ENCODE results near the gene ATG7. TPM values are rescaled to one million over a fixed set of nuclear protein-coding genes. Genes with fewer than 3 reads are reported as not detected.

Gene ATG7
- total and polyA plus RNA-seq, 10 of the 15 experiments (the other 5 are each of a cell fraction or from before 2014, with no cell fraction given) = 13.5 to 49.5 (median 26.4) TPM

DNA sequence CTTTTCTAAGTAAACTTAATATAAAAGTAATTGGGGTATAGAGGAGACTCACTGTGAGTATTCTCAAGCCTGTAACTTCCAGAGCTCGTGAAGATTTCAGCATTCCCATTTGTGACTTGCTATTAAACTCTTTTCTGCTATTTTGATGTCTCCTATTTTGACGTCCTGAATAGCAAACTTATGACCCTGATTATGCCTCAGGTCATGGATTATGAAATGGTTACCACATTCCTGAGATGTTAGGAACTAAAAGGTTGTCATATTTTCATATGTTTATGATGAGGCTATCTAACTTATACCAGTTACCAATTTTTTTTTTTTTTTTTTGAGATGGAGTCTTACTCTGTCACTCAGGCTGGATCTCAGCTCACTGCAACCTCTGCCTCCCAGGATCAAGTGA lies 105.5 kb downstream of the ATG7 start:
- Histone ChIP-seq H3K4me3 (no peak overlapping the region), H3K9me3 (replicated peaks; ENCODE audit: control insufficient read depth, insufficient read depth, low read length) (no peaks in the 10 kb centered on the region), H3K9ac (ENCODE audit: control insufficient read depth, insufficient read depth, low read length) (no peak overlapping the region), H3K4me1 (ENCODE audit: control insufficient read depth, insufficient read depth, low read length) (peaks cover 6% of the 10 kb centered on the region), H3K79me2 (ENCODE audit: control insufficient read depth, insufficient read depth, low read length) (no peaks in the 10 kb centered on the region), H4K20me1 (ENCODE audit: control insufficient read depth, insufficient read depth) (no peaks in the 10 kb centered on the region), H3K36me3 (ENCODE audit: control insufficient read depth in 2 of 2, insufficient read depth in 2 of 2, low read length in 1 of 2) (no peaks in the 10 kb centered on the region), H3K4me2 (ENCODE audit: control insufficient read depth, insufficient read depth) (no peak overlapping the region), H3K27ac (ENCODE audit: control insufficient read depth, insufficient read depth) (no peak overlapping the region), H2AFZ (ENCODE audit: control insufficient read depth, low read depth, low read length) (no peak overlapping the region), H3K27me3 (replicated peaks in 1 of 2; ENCODE audit: control insufficient read depth in 2 of 2, insufficient read depth in 2 of 2, low read length in 1 of 2) (no peaks in the 10 kb centered on the region)
- no peak for FAIRE-seq
- ChIA-PET RAD21 (ENCODE audit: unreplicated experiment) (interaction anchor here (0.7 to 2.0 kb wide), 2 partner anchors 240 to 280 kb away, joined by 3 to 8 read pairs; no protein-coding TSS in a partner anchor), SMC1A (ENCODE audit: uncharacterized antibody, unreplicated experiment) (interaction anchor here (0.6 kb wide), 1 partner anchor 302 kb away, joined by 3 read pairs; no protein-coding TSS in a partner anchor), CTCF (interaction anchor here (2.2 to 5.8 kb wide), 3 partner anchors 266 to 427 kb away, joined by 14 to 75 read pairs (median 19); partner anchors contain the start of gene VGLL4), POLR2A (no interaction called here)
- no peak for DNase-seq (ENCODE audit: low read depth, low spot score)
- no TSS peak for BruUV-seq (replicated peaks)
- in situ Hi-C loops (cut with MboI) (no loop called here), intact Hi-C loops (cut with micrococcal nuclease; ENCODE audit: unreplicated experiment) (loop anchor here (5.0 kb wide), 1 partner anchor 425 kb away; no protein-coding TSS in a partner anchor)
- TF ChIP-seq, protein P1, sequence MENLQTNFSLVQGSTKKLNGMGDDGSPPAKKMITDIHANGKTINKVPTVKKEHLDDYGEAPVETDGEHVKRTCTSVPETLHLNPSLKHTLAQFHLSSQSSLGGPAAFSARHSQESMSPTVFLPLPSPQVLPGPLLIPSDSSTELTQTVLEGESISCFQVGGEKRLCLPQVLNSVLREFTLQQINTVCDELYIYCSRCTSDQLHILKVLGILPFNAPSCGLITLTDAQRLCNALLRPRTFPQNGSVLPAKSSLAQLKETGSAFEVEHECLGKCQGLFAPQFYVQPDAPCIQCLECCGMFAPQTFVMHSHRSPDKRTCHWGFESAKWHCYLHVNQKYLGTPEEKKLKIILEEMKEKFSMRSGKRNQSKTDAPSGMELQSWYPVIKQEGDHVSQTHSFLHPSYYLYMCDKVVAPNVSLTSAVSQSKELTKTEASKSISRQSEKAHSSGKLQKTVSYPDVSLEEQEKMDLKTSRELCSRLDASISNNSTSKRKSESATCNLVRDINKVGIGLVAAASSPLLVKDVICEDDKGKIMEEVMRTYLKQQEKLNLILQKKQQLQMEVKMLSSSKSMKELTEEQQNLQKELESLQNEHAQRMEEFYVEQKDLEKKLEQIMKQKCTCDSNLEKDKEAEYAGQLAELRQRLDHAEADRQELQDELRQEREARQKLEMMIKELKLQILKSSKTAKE (IDR thresholded peaks at IDR 0.05; ENCODE audit: low read depth, poor library complexity, severe bottlenecking) = no peak
- TF ChIP-seq, protein P2, sequence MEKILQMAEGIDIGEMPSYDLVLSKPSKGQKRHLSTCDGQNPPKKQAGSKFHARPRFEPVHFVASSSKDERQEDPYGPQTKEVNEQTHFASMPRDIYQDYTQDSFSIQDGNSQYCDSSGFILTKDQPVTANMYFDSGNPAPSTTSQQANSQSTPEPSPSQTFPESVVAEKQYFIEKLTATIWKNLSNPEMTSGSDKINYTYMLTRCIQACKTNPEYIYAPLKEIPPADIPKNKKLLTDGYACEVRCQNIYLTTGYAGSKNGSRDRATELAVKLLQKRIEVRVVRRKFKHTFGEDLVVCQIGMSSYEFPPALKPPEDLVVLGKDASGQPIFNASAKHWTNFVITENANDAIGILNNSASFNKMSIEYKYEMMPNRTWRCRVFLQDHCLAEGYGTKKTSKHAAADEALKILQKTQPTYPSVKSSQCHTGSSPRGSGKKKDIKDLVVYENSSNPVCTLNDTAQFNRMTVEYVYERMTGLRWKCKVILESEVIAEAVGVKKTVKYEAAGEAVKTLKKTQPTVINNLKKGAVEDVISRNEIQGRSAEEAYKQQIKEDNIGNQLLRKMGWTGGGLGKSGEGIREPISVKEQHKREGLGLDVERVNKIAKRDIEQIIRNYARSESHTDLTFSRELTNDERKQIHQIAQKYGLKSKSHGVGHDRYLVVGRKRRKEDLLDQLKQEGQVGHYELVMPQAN (conservative IDR thresholded peaks at IDR 0.05) = no peak
- no peak for TF ChIP-seq EP300 (IDR thresholded peaks at IDR 0.05; ENCODE audit: borderline replicate concordance in 1 of 2, control insufficient read depth in 1 of 2, low read depth in 2 of 2, low read length in 2 of 2)
- TF ChIP-seq KLF5 (IDR thresholded peaks at IDR 0.05; ENCODE audit: partially characterized antibody) = no peak
- TF ChIP-seq ZNF24 (IDR thresholded peaks at IDR 0.05) = no peak
- TF ChIP-seq ZNF274 (IDR thresholded peaks at IDR 0.05; ENCODE audit: insufficient read depth, insufficient read length) = no peak
- no peak for TF ChIP-seq PAX5 (IDR thresholded peaks at IDR 0.05; ENCODE audit: borderline replicate concordance, low read depth, low read length)
- no peak for TF ChIP-seq CEBPB (IDR thresholded peaks at IDR 0.05; ENCODE audit: borderline replicate concordance in 1 of 2, low read depth in 2 of 2, low read length in 2 of 2)
- no peak for TF ChIP-seq RELA (IDR thresholded peaks at IDR 0.05; ENCODE audit: borderline replicate concordance, partially characterized antibody)
- TF ChIP-seq CREB1 (IDR thresholded peaks at IDR 0.05; ENCODE audit: low read depth) = no peak
- TF ChIP-seq RBBP5 (conservative IDR thresholded peaks at IDR 0.05) = no peak
- no peak for TF ChIP-seq BRCA1 (IDR thresholded peaks at IDR 0.05; ENCODE audit: low read depth, low read length)
- TF ChIP-seq, protein P3, sequence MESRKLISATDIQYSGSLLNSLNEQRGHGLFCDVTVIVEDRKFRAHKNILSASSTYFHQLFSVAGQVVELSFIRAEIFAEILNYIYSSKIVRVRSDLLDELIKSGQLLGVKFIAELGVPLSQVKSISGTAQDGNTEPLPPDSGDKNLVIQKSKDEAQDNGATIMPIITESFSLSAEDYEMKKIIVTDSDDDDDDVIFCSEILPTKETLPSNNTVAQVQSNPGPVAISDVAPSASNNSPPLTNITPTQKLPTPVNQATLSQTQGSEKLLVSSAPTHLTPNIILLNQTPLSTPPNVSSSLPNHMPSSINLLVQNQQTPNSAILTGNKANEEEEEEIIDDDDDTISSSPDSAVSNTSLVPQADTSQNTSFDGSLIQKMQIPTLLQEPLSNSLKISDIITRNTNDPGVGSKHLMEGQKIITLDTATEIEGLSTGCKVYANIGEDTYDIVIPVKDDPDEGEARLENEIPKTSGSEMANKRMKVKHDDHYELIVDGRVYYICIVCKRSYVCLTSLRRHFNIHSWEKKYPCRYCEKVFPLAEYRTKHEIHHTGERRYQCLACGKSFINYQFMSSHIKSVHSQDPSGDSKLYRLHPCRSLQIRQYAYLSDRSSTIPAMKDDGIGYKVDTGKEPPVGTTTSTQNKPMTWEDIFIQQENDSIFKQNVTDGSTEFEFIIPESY (IDR thresholded peaks at IDR 0.05) = no peak
- ATAC-seq = no peak
- 59% methylated on average over 2 of the region's 2 CpGs for WGBS (ENCODE audit: insufficient coverage, insufficient replicate concordance, low lambda C conversion rate, missing lambda C conversion rate)
